Neural cell (in vitro differentiated cells): ENCODE data around the gene DLG4. TPM values are rescaled to one million over a fixed set of nuclear protein-coding genes. Genes with fewer than 3 reads are reported as not detected.

ENCODE experiments used
- H2AFZ ChIP-seq: fragments of 200-600, 300-800 bp; sonication (generic), shearing (Covaris generic); 2 replicates; pipeline ENCODE4 v1.6.0; 2014; ENCODE audit warnings: low read depth, mild to moderate bottlenecking, antibody characterized with exemption, low read length, moderate library complexity
- H3F3A ChIP-seq: fragments of 200-600 bp; shearing (Covaris generic); 2 replicates; pipeline ENCODE4 v1.6.1; 2016; ENCODE audit warnings: mild to moderate bottlenecking, moderate library complexity, mixed read lengths, antibody characterized with exemption, low read length; ENCODE audit not compliant: insufficient read depth, poor library complexity, severe bottlenecking
- H3K27ac ChIP-seq: fragments of 200-600, 300-800 bp; sonication (generic), shearing (Covaris generic); 2 replicates; pipeline ENCODE4 v1.5.1; 2014; ENCODE audit warnings: mild to moderate bottlenecking, low read length, moderate library complexity
- H3K27me3 ChIP-seq: fragments of 300-800, 200-600 bp; sonication (generic), shearing (Covaris generic); 2 replicates; pipeline ENCODE4 v1.6.0; 2014; ENCODE audit warnings: mild to moderate bottlenecking, low read depth, low read length, moderate library complexity; ENCODE audit not compliant: insufficient read depth
- H3K36me3 ChIP-seq: fragments of 300-800, 200-600 bp; sonication (generic), shearing (Covaris generic); 2 replicates; pipeline ENCODE4 v1.5.1; 2014; ENCODE audit warnings: mild to moderate bottlenecking, antibody characterized with exemption, low read length, moderate library complexity; ENCODE audit not compliant: insufficient read depth
- H3K4me2 ChIP-seq: fragments of 300-800, 200-600 bp; sonication (generic), shearing (Covaris generic); 2 replicates; pipeline ENCODE4 v1.6.0; 2014; ENCODE audit warnings: mild to moderate bottlenecking, low read length
- H3K4me3 ChIP-seq: fragments of 300-800, 200-600 bp; sonication (generic), shearing (Covaris generic); 2 replicates; pipeline ENCODE4 v1.5.1; 2014; ENCODE audit warnings: mild to moderate bottlenecking, low read length, moderate library complexity
- H3K79me2 ChIP-seq: fragments of 200-600 bp; shearing (Covaris generic); replicated peaks from 2 replicates; pipeline ENCODE4 v1.6.0; 2014; ENCODE audit warnings: mild to moderate bottlenecking, low read length, moderate library complexity; ENCODE audit not compliant: insufficient read depth
- H3K9ac ChIP-seq: fragments of 300-800, 200-600 bp; sonication (generic), shearing (Covaris generic); 2 replicates; pipeline ENCODE4 v1.6.1; 2016; ENCODE audit warnings: mild to moderate bottlenecking, low read length, mixed read lengths
- H3K9me2 ChIP-seq: fragments of 200-600 bp; shearing (Covaris generic); 2 replicates; pipeline ENCODE4 v1.6.1; 2016; ENCODE audit warnings: mild to moderate bottlenecking, low read length, mixed read lengths; ENCODE audit not compliant: insufficient read depth
- H3K9me3 ChIP-seq: fragments of 200-600, 300-800 bp; sonication (generic), shearing (Covaris generic); 2 replicates; pipeline ENCODE4 v1.6.1; 2016; ENCODE audit warnings: mild to moderate bottlenecking, mixed run types, low read length, moderate library complexity, mixed read lengths
- H4K20me1 ChIP-seq: fragments of 200-600 bp; shearing (Covaris generic); 2 replicates; pipeline ENCODE4 v1.6.1; 2016; ENCODE audit warnings: mild to moderate bottlenecking, mixed run types; ENCODE audit not compliant: insufficient read depth
- EP300 ChIP-seq: fragments of 450-650 bp; conservative IDR thresholded peaks from 2 replicates; pipeline ENCODE4 v1.6.1; 2014; ENCODE audit warnings: antibody characterized with exemption, mild to moderate bottlenecking, moderate library complexity; ENCODE audit not compliant: poor library complexity, severe bottlenecking
- EZH2 ChIP-seq: fragments of 200-600, 300-800 bp; shearing (Covaris generic), sonication (generic); IDR thresholded peaks from 2 replicates; pipeline ENCODE4 v1.6.1; 2014; ENCODE audit warnings: antibody characterized with exemption, low read length, borderline replicate concordance, mild to moderate bottlenecking; ENCODE audit not compliant: insufficient read depth, poor library complexity, severe bottlenecking
- MXI1 ChIP-seq: fragments of 450-650 bp; conservative IDR thresholded peaks from 2 replicates; pipeline ENCODE4 v1.6.1; 2014; ENCODE audit warnings: antibody characterized with exemption, mild to moderate bottlenecking; ENCODE audit not compliant: poor library complexity, severe bottlenecking
- POLR2AphosphoS5 ChIP-seq: IDR thresholded peaks from 2 replicates; pipeline ENCODE4 v1.6.1; 2012
- RAD21 ChIP-seq: fragments of 450-650 bp; conservative IDR thresholded peaks from 2 replicates; pipeline ENCODE4 v1.6.1; 2014; ENCODE audit warnings: antibody characterized with exemption, mild to moderate bottlenecking, moderate library complexity
- SMC3 ChIP-seq: fragments of 450-650 bp; conservative IDR thresholded peaks from 2 replicates; pipeline ENCODE4 v1.6.1; 2014; ENCODE audit warnings: antibody characterized with exemption, mild to moderate bottlenecking, moderate library complexity; ENCODE audit not compliant: poor library complexity
- TAF1 ChIP-seq: IDR thresholded peaks from 2 replicates; pipeline ENCODE4 v1.6.1; 2012; ENCODE audit warnings: low read depth
- polyA plus RNA-seq: library from polyadenylated mRNA; depleted of rRNA; stranded (reverse); fragments of >200 nt; gene quantifications from 2 replicates; pipeline ENCODE4 v1.2.3, GENCODE V29; 2014
- TF ChIP-seq, protein P1 (sequence below): IDR thresholded peaks from 2 replicates; pipeline ENCODE4 v1.6.1; 2012; ENCODE audit warnings: borderline replicate concordance
- TF ChIP-seq, protein P2 (sequence below): fragments of 450-650 bp; IDR thresholded peaks from 2 replicates; pipeline ENCODE4 v1.5.1; 2014; ENCODE audit warnings: antibody characterized with exemption, mild to moderate bottlenecking, moderate library complexity; ENCODE audit not compliant: poor library complexity, severe bottlenecking

Gene DLG4
- polyA plus RNA-seq, 1 donor from 2014 or later = 126 TPM

DNA sequence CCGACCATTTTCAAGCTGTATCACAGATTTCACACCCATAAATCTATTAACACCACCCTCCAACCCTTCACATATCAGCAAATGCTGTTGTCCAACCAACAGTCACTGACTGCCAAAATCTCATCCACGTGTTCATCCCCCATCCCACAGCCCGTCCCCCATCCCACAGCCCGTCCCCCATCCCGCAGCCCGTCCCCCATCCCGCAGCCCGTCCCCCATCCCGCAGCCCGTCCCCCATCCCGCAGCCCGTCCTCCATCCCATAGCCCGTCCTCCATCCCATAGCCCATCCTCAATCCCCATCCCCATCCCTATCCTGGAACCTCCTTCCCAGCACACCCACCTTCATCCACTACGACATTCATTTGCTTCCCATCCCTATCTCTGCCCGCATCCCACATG is 14.1 kb downstream of the DLG4 start:
- Histone ChIP-seq H4K20me1 (no peaks in the 10 kb centered on the region), H3K27ac (peak overlapping the region; percentile 96)

DNA sequence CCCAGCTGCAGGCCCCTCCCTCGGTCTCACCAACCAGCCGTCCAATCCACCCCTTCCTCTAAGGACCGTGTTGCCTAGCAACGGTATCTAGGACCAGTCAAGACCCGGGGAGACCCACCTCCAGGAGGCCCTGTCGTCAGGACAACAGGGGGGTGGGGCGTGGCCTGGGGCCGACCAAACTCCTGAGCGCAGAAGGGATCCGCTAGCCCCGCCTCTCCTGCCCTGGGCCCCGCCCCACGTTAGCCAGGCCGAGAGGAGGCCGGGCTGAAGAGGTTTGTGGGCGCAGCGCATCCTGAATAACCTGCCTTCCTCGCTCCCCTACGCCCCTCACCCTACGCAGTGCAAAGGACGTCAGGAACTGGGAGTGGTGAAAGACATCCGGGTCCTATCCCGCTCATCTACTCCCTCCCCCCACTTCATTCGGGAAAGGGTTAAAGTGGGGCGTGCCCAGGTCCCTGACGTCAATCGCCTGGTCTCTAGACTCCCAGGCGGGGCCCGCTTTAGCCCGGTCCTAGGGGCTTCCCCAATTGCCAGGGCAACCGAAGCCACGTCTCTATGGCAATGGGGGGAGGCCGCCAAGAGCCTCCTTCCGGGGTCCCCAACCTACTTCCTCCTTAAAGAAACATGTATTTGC is 14.7 kb downstream of the DLG4 start:
- TF ChIP-seq POLR2AphosphoS5 = peak; percentile 96
- TF ChIP-seq SMC3 = peak; percentile 54
- peak; percentile 35 for TF ChIP-seq RAD21
- no peak for TF ChIP-seq EZH2
- TF ChIP-seq TAF1 = no peak
- TF ChIP-seq MXI1 = peak; percentile 81
- peak; percentile 85 for TF ChIP-seq EP300
- H3K36me3 ChIP-seq = no peaks in the 10 kb centered on the region
- H3K4me3 ChIP-seq = peak overlapping the region; percentile 75
- peak overlapping the region; percentile 46 for H2AFZ ChIP-seq
- peaks cover 38% of the 10 kb centered on the region for H3K79me2 ChIP-seq
- H4K20me1 ChIP-seq = no peaks in the 10 kb centered on the region
- H3K9me2 ChIP-seq = no peaks in the 10 kb centered on the region
- H3K4me2 ChIP-seq = peak overlapping the region; percentile 95
- peak overlapping the region; percentile 96 for H3K27ac ChIP-seq
- no peaks in the 10 kb centered on the region for H3F3A ChIP-seq
- peak overlapping the region; percentile 87 for H3K9ac ChIP-seq
- H3K27me3 ChIP-seq = no peaks in the 10 kb centered on the region
- no peaks in the 10 kb centered on the region for H3K9me3 ChIP-seq

More for the DNA sequence above, 14.1 kb downstream of the DLG4 start:
- no peaks in the 10 kb centered on the region for H3F3A ChIP-seq
- H3K9me2 ChIP-seq = no peaks in the 10 kb centered on the region
- no peak for TF ChIP-seq MXI1
- TF ChIP-seq EP300 = no peak
- no peak for TF ChIP-seq TAF1
- TF ChIP-seq SMC3 = no peak
- TF ChIP-seq RAD21 = no peak
- TF ChIP-seq EZH2 = no peak
- TF ChIP-seq, protein P1, sequence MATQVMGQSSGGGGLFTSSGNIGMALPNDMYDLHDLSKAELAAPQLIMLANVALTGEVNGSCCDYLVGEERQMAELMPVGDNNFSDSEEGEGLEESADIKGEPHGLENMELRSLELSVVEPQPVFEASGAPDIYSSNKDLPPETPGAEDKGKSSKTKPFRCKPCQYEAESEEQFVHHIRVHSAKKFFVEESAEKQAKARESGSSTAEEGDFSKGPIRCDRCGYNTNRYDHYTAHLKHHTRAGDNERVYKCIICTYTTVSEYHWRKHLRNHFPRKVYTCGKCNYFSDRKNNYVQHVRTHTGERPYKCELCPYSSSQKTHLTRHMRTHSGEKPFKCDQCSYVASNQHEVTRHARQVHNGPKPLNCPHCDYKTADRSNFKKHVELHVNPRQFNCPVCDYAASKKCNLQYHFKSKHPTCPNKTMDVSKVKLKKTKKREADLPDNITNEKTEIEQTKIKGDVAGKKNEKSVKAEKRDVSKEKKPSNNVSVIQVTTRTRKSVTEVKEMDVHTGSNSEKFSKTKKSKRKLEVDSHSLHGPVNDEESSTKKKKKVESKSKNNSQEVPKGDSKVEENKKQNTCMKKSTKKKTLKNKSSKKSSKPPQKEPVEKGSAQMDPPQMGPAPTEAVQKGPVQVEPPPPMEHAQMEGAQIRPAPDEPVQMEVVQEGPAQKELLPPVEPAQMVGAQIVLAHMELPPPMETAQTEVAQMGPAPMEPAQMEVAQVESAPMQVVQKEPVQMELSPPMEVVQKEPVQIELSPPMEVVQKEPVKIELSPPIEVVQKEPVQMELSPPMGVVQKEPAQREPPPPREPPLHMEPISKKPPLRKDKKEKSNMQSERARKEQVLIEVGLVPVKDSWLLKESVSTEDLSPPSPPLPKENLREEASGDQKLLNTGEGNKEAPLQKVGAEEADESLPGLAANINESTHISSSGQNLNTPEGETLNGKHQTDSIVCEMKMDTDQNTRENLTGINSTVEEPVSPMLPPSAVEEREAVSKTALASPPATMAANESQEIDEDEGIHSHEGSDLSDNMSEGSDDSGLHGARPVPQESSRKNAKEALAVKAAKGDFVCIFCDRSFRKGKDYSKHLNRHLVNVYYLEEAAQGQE = no peak
- TF ChIP-seq, protein P2, sequence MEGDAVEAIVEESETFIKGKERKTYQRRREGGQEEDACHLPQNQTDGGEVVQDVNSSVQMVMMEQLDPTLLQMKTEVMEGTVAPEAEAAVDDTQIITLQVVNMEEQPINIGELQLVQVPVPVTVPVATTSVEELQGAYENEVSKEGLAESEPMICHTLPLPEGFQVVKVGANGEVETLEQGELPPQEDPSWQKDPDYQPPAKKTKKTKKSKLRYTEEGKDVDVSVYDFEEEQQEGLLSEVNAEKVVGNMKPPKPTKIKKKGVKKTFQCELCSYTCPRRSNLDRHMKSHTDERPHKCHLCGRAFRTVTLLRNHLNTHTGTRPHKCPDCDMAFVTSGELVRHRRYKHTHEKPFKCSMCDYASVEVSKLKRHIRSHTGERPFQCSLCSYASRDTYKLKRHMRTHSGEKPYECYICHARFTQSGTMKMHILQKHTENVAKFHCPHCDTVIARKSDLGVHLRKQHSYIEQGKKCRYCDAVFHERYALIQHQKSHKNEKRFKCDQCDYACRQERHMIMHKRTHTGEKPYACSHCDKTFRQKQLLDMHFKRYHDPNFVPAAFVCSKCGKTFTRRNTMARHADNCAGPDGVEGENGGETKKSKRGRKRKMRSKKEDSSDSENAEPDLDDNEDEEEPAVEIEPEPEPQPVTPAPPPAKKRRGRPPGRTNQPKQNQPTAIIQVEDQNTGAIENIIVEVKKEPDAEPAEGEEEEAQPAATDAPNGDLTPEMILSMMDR = no peak
- no peak for TF ChIP-seq POLR2AphosphoS5
- H3K4me2 ChIP-seq = peak overlapping the region; percentile 95
- no peaks in the 10 kb centered on the region for H3K27me3 ChIP-seq
- H3K4me3 ChIP-seq = peak overlapping the region; percentile 75
- no peaks in the 10 kb centered on the region for H3K9me3 ChIP-seq
- peak overlapping the region; percentile 46 for H2AFZ ChIP-seq
- H3K79me2 ChIP-seq = peaks cover 43% of the 10 kb centered on the region
- peak overlapping the region; percentile 87 for H3K9ac ChIP-seq
- no peaks in the 10 kb centered on the region for H3K36me3 ChIP-seq
